Lower leg skin (tissue), 4 donors: Measurements from ENCODE around the gene C12orf57. TPM values are rescaled to one million over a fixed set of nuclear protein-coding genes. Genes with fewer than 3 reads are reported as not detected.
"Not testable (repeated sequence)": the region's sequence is repeated elsewhere in the genome, so short reads cannot be mapped to it uniquely, and the experiment has no call there.

Experiments
- DNase-seq, 2 donors: peaks; one replicate each; pipeline ENCODE4 v3.0.0-alpha.2; 2019; ENCODE audit warnings: low spot score in 2 of 2
- H3K4me3 ChIP-seq: fragments of 200-600 bp; sonication (generic); 2 replicates; pipeline ENCODE4 v1.5.1; 2017; ENCODE audit warnings: mild to moderate bottlenecking, low read depth; ENCODE audit not compliant: poor library complexity, severe bottlenecking
- POLR2A ChIP-seq, 2 donors: fragments of 450-650 bp; IDR thresholded peaks; one replicate each; pipeline ENCODE4 v1.6.1; 2016 to 2017; ENCODE audit warnings: antibody characterized with exemption in 2 of 2, mild to moderate bottlenecking in 1 of 2, moderate library complexity in 1 of 2
- WGBS, 2 donors: methylation state at CpG; one replicate each; pipeline ENCODE4 v1.1.5; 2018; 5-methylcytosine and 5-hydroxymethylcytosine counted together
- intact Hi-C: fragments of 100-400 bp; cut with DNase I; formaldehyde crosslinking; loops from one replicate; pipeline ENCODE4 v1.15.0; 2023; ENCODE audit warnings: low total_unique reads
- total RNA-seq, 4 donors: library from RNA; depleted of rRNA; stranded (reverse); fragments of >200 nt; gene quantifications; one replicate each; pipeline ENCODE4 v1.1.0, GENCODE V29; 2016
- TF ChIP-seq, protein P1 (sequence below), 3 donors: fragments of 450-650 bp; IDR thresholded peaks; one replicate each; pipeline ENCODE4 v1.5.1; 2016; ENCODE audit warnings: antibody characterized with exemption in 3 of 3, mild to moderate bottlenecking in 3 of 3, moderate library complexity in 2 of 3

C12orf57 gene
- total RNA-seq, 4 donors from 2014 or later, result 341 to 526 (median 418) TPM

DNA sequence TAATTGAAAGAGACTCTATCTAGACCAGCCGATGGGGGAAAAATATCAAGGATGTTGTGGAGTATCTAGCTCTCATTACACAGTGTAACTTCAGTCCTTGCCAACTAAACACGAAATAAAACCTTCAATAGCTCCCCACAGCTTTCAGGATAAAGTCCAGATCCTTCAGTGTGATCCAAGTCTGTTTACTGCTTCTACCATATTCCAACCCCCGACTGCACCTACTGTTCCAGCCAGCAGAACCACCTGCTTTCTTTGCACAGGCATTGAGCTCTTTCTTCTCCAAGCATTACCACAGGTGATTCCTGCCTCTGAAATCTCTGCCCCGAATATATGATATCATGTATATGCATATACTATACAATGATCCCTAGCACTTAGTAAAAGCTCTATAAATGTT, 41.4 kb upstream of the C12orf57 start:
- TF ChIP-seq, protein P1, sequence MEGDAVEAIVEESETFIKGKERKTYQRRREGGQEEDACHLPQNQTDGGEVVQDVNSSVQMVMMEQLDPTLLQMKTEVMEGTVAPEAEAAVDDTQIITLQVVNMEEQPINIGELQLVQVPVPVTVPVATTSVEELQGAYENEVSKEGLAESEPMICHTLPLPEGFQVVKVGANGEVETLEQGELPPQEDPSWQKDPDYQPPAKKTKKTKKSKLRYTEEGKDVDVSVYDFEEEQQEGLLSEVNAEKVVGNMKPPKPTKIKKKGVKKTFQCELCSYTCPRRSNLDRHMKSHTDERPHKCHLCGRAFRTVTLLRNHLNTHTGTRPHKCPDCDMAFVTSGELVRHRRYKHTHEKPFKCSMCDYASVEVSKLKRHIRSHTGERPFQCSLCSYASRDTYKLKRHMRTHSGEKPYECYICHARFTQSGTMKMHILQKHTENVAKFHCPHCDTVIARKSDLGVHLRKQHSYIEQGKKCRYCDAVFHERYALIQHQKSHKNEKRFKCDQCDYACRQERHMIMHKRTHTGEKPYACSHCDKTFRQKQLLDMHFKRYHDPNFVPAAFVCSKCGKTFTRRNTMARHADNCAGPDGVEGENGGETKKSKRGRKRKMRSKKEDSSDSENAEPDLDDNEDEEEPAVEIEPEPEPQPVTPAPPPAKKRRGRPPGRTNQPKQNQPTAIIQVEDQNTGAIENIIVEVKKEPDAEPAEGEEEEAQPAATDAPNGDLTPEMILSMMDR (IDR thresholded peaks at IDR 0.05), result no peak
- no peak for TF ChIP-seq POLR2A (IDR thresholded peaks at IDR 0.05)
- WGBS, 2 donors, result 82 to 85% methylated on average over 4 of the region's 4 CpGs
- intact Hi-C loops, result no loop called here
- no peak overlapping the region for H3K4me3 ChIP-seq
- DNase-seq, result no peak

- DNase-seq, result no peak
- TF ChIP-seq, protein P1 (IDR thresholded peaks at IDR 0.05), result no peak
- no peak for TF ChIP-seq POLR2A (IDR thresholded peaks at IDR 0.05)
- H3K4me3 ChIP-seq, result no peak overlapping the region
- 58 to 68% methylated on average over 1 of the region's 1 CpG for WGBS, 2 donors
- intact Hi-C loops, result no loop called here
These were observed 40.1 kb upstream of the C12orf57 start for GRCh38 chr12:6903722-6904121.

GRCh38 chr12:6904280-6905276, 39.2 kb upstream of the C12orf57 start, which contains the start of gene LRRC23:
Gene LRRC23 (plus strand): TSS chr12:6904822. CDS start chr12:6905634, 812 bp downstream.
- 5% methylated on average over 34 of the region's 34 CpGs for WGBS, 2 donors
- peak; percentile 98 to 100 for DNase-seq
- peak within 1 kb of the TSS; percentile 46 for H3K4me3 ChIP-seq
- TF ChIP-seq POLR2A (IDR thresholded peaks at IDR 0.05), result no peak
- TF ChIP-seq, protein P1 (IDR thresholded peaks at IDR 0.05), result no peak
- intact Hi-C loops, result no loop called here

GRCh38 chr12:6905414-6906040, 38.3 kb upstream of the C12orf57 start:
- TF ChIP-seq, protein P1 (IDR thresholded peaks at IDR 0.05), result no peak
- TF ChIP-seq POLR2A (IDR thresholded peaks at IDR 0.05), result no peak
- H3K4me3 ChIP-seq, result no peak overlapping the region
- no peak for DNase-seq
- intact Hi-C loops, result no loop called here
- WGBS, 2 donors, result 62 to 71% methylated on average over 5 of the region's 5 CpGs

DNA sequence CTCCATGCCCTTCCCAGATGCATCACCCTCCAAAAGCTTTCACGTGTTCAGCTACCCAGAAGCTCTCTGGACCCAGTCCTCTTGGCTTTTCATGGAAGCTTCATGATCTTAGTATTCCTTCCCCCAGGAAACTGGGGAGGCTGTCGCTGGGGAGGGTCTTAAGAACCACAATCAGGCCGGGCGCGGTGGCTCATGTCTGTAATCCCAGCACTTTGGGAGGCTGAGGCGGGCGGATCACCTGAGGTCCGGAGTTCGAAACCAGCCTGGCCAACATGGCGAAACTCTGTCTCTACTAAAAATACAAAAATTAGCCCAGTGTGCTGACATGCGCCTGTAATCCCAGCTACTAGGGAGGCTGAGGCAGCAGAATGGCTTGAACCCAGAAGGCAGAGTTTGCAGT, 35.7 kb upstream of the C12orf57 start:
- DNase-seq, intact Hi-C loops, H3K4me3 ChIP-seq: not testable (repeated sequence)
- 95 to 97% methylated on average over 11 of the region's 11 CpGs for WGBS, 2 donors
